PFSK-1 (cell line): Measurements from ENCODE around the gene TRIM45.

Source experiments
- TAF1 ChIP-seq: IDR thresholded peaks from 2 replicates; pipeline ENCODE4 v1.6.1; 2012; ENCODE audit warnings: low read length, control low read depth, borderline replicate concordance; ENCODE audit not compliant: insufficient read depth
- TF ChIP-seq, protein P1 (sequence below), 2 experiments: IDR thresholded peaks; 2 replicates each; pipeline versions ENCODE4 v1.6.1 to v1.8.0; 2011 to 2012; ENCODE audit warnings: low read depth in 2 of 2, low read length in 2 of 2, control low read depth in 1 of 2, inconsistent platforms in 1 of 2, mild to moderate bottlenecking in 1 of 2, moderate library complexity in 1 of 2; ENCODE audit not compliant: insufficient read depth in 1 of 2

DNA sequence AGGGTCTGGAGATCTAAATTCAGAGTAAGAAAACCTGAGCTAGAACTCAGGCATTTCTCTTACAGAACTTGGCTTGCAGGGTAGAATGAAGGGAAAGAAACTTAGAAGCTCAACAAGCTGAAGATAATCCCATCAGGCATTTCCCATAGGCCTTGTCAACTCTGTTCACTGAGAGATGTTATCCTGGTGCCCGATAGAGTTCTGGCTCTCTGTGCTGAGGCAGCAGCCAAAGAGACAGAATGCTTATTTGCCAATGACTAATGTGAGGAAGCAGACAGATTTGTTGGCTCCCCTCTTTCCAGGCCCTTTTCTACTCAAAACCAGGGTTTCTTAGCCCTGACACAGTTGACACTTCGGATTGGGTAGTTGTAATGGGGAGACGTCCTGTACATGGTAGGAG is 22.3 kb upstream of the TRIM45 start:
- TF ChIP-seq TAF1 = no peak
- TF ChIP-seq, protein P1, sequence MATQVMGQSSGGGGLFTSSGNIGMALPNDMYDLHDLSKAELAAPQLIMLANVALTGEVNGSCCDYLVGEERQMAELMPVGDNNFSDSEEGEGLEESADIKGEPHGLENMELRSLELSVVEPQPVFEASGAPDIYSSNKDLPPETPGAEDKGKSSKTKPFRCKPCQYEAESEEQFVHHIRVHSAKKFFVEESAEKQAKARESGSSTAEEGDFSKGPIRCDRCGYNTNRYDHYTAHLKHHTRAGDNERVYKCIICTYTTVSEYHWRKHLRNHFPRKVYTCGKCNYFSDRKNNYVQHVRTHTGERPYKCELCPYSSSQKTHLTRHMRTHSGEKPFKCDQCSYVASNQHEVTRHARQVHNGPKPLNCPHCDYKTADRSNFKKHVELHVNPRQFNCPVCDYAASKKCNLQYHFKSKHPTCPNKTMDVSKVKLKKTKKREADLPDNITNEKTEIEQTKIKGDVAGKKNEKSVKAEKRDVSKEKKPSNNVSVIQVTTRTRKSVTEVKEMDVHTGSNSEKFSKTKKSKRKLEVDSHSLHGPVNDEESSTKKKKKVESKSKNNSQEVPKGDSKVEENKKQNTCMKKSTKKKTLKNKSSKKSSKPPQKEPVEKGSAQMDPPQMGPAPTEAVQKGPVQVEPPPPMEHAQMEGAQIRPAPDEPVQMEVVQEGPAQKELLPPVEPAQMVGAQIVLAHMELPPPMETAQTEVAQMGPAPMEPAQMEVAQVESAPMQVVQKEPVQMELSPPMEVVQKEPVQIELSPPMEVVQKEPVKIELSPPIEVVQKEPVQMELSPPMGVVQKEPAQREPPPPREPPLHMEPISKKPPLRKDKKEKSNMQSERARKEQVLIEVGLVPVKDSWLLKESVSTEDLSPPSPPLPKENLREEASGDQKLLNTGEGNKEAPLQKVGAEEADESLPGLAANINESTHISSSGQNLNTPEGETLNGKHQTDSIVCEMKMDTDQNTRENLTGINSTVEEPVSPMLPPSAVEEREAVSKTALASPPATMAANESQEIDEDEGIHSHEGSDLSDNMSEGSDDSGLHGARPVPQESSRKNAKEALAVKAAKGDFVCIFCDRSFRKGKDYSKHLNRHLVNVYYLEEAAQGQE (IDR thresholded peaks at IDR 0.05; ENCODE audit: insufficient read depth in 1 of 2, low read depth in 2 of 2, low read length in 2 of 2) = no peak
